Measurements from ENCODE around the gene KLHL22.
A peak's percentile ranks its signal among the peaks of the same experiment; 100 is the strongest.

Gene KLHL22

DNA sequence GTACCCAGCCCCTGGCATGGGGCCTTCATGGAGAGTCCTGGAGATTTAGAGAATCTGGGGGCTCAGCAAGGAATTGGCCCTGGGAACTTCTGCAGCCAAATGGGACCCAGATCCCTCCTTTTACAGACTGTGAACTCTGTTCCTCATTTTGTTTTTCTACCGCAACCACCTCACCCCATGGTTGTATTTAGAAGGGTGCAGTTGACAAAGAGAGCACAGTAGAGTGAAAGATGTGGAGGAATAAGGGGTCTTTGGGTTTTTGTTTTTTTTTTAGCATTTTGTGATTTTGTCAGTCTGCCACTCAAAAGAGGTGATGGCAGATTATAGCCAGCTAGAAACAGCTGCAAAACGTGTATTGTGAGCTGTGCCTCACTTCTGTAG, 99.7 kb downstream of the KLHL22 start:
- H3K4me3 ChIP-seq (ENCODE audit: low read length, poor library complexity, severe bottlenecking): peak overlapping the region; percentile 97
- TF ChIP-seq EZH2phosphoT487 (IDR thresholded peaks at IDR 0.05; ENCODE audit: borderline replicate concordance): no peak
- TF ChIP-seq, protein P1, sequence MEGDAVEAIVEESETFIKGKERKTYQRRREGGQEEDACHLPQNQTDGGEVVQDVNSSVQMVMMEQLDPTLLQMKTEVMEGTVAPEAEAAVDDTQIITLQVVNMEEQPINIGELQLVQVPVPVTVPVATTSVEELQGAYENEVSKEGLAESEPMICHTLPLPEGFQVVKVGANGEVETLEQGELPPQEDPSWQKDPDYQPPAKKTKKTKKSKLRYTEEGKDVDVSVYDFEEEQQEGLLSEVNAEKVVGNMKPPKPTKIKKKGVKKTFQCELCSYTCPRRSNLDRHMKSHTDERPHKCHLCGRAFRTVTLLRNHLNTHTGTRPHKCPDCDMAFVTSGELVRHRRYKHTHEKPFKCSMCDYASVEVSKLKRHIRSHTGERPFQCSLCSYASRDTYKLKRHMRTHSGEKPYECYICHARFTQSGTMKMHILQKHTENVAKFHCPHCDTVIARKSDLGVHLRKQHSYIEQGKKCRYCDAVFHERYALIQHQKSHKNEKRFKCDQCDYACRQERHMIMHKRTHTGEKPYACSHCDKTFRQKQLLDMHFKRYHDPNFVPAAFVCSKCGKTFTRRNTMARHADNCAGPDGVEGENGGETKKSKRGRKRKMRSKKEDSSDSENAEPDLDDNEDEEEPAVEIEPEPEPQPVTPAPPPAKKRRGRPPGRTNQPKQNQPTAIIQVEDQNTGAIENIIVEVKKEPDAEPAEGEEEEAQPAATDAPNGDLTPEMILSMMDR (conservative IDR thresholded peaks at IDR 0.05; ENCODE audit: low read length): no peak
- peak overlapping the region; percentile 90 for H3K9ac ChIP-seq (ENCODE audit: low read depth, low read length, poor library complexity, severe bottlenecking)
- H2AFZ ChIP-seq (ENCODE audit: low read length): no peak overlapping the region
- no peaks in the 10 kb centered on the region for H3K36me3 ChIP-seq (ENCODE audit: insufficient read depth, low read length)
- H3F3A ChIP-seq (ENCODE audit: low read depth): 0 out of 2 replicates have a peak, but pooled peaks cover 4% of the 10 kb centered on the region
- H3K9me3 ChIP-seq (ENCODE audit: insufficient read depth, low read depth, low read length): no peaks in the 10 kb centered on the region
- peaks cover 34% of the 10 kb centered on the region for H3K4me1 ChIP-seq (ENCODE audit: insufficient read depth, low read length, poor library complexity, severe bottlenecking)
- H3K79me2 ChIP-seq (ENCODE audit: insufficient read depth, low read length): peaks cover 65% of the 10 kb centered on the region
- H4K20me1 ChIP-seq (ENCODE audit: insufficient read depth, low read length, poor library complexity, severe bottlenecking): peaks cover 7% of the 10 kb centered on the region
- H3K4me2 ChIP-seq (ENCODE audit: low read depth, low read length, poor library complexity, severe bottlenecking): peak overlapping the region; percentile 80
- H3K9me2 ChIP-seq (replicated peaks; ENCODE audit: low read depth, low read length): no peaks in the 10 kb centered on the region
- H3K27me3 ChIP-seq (ENCODE audit: insufficient read depth, low read length, poor library complexity, severe bottlenecking): no peaks in the 10 kb centered on the region

DNA sequence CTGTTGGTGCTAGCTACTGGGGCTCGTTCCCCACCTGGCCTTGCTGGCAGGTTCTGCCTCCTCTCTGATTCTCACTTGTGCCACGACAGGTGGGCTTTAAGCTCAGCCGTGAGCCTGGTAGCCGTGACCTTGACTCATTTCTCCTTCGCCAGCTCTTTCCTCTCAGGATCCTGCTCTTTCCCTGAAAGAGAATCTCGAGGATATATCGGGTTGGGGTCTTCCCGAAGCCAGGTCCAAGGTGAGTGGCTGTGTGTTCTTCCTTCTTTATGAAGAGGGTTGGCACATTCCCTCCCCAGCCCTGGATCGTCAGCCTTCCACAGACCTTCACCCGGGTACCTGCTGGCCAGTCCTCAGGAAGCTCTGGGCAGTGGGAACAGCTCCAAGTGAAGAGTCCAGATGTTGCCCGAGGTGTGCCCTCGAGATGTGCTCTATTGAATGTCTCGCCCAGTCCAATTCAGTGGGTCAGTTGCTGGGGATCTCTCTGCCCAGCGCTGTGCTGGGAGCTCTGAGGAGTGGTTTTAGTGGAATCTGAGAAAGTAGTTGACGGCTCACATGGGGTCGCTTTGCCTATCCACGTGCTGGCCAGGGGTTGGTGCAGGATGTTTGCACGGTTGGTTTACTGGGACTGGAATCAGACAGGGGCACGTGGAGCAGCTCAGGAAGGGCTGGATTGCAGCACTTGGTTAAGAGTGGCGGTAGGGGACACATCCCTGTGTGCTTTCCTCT, 100.3 kb downstream of the KLHL22 start:
- H3K4me2 ChIP-seq (ENCODE audit: low read depth, low read length, poor library complexity, severe bottlenecking): peak overlapping the region; percentile 80
- peaks cover 61% of the 10 kb centered on the region for H3K79me2 ChIP-seq (ENCODE audit: insufficient read depth, low read length)
- H3K27me3 ChIP-seq (ENCODE audit: insufficient read depth, low read length, poor library complexity, severe bottlenecking): no peaks in the 10 kb centered on the region
- H3K4me1 ChIP-seq (ENCODE audit: insufficient read depth, low read length, poor library complexity, severe bottlenecking): peaks cover 34% of the 10 kb centered on the region
- peaks cover 7% of the 10 kb centered on the region for H4K20me1 ChIP-seq (ENCODE audit: insufficient read depth, low read length, poor library complexity, severe bottlenecking)
- H2AFZ ChIP-seq (ENCODE audit: low read length): no peak overlapping the region
- peak overlapping the region; percentile 97 for H3K4me3 ChIP-seq (ENCODE audit: low read length, poor library complexity, severe bottlenecking)
- no peaks in the 10 kb centered on the region for H3K9me3 ChIP-seq (ENCODE audit: insufficient read depth, low read depth, low read length)
- H3K9me2 ChIP-seq (replicated peaks; ENCODE audit: low read depth, low read length): no peaks in the 10 kb centered on the region
- peak overlapping the region; percentile 90 for H3K9ac ChIP-seq (ENCODE audit: low read depth, low read length, poor library complexity, severe bottlenecking)
- no peak for TF ChIP-seq EZH2phosphoT487 (IDR thresholded peaks at IDR 0.05; ENCODE audit: borderline replicate concordance)
- TF ChIP-seq, protein P1 (conservative IDR thresholded peaks at IDR 0.05; ENCODE audit: low read length): no peak
- H3F3A ChIP-seq (ENCODE audit: low read depth): 0 out of 2 replicates have a peak, but pooled peaks cover 4% of the 10 kb centered on the region
- H3K36me3 ChIP-seq (ENCODE audit: insufficient read depth, low read length): no peaks in the 10 kb centered on the region

DNA sequence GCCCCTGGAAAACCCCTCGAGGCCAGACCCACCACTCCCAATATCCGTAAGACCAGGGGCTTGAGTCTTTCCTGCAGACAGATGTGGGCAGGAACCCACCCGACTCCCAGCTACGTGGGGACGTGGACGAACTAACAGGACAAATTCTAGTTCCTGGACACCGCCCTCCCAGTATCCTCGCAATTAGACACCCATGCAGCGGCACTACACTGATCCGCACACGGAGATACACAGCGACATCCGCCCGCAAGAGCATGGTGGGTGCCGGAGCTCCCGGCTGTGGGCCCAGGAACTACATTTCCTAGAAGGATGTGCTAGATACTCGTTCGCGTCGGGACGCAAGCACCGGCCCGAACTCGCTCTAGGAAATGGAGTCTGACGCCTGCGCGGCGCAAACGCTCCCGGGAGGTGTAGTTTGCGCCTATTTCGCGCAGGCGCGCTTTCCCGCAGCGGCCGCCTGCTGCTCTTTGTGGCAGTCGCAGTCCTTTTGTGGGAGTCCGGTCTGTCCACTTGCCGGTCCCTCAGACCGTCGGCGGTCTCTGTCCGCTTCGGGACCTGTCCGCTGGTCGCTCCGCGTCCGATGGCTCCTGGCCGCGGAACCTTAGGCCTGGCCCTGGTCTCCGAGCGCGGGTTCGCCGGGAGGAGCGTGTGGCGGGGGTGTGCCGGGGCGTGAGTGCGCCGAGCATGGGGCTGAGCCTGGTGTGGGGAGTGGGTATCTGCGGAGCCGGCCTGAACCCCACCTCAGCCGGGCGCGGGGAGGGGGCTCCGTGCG, 101.7 kb downstream of the KLHL22 start, which contains the start of gene ZNF74:
Gene ZNF74 (plus strand): TSS at position 447 of the 772 bp plus-strand sequence. CDS start 478 bp downstream, outside the sequence.
- Histone ChIP-seq H2AFZ (ENCODE audit: low read length) (peak within 1 kb of the TSS; percentile 93), H4K20me1 (ENCODE audit: insufficient read depth, low read length, poor library complexity, severe bottlenecking) (peaks cover 7% of the 10 kb centered on the region), H3K9me3 (ENCODE audit: insufficient read depth, low read depth, low read length) (no peaks in the 10 kb centered on the region), H3K9ac (ENCODE audit: low read depth, low read length, poor library complexity, severe bottlenecking) (peak within 1 kb of the TSS; percentile 90), H3K4me3 (ENCODE audit: low read length, poor library complexity, severe bottlenecking) (peak within 1 kb of the TSS; percentile 97), H3K9me2 (replicated peaks; ENCODE audit: low read depth, low read length) (no peaks in the 10 kb centered on the region), H3K4me2 (ENCODE audit: low read depth, low read length, poor library complexity, severe bottlenecking) (peak within 1 kb of the TSS; percentile 80), H3K79me2 (ENCODE audit: insufficient read depth, low read length) (peaks cover 46% of the 10 kb centered on the region), H3F3A (ENCODE audit: low read depth) (0 out of 2 replicates have a peak, but pooled peaks cover 4% of the 10 kb centered on the region), H3K27me3 (ENCODE audit: insufficient read depth, low read length, poor library complexity, severe bottlenecking) (no peaks in the 10 kb centered on the region), H3K4me1 (ENCODE audit: insufficient read depth, low read length, poor library complexity, severe bottlenecking) (peaks cover 33% of the 10 kb centered on the region), H3K36me3 (ENCODE audit: insufficient read depth, low read length) (no peaks in the 10 kb centered on the region)
- TF ChIP-seq EZH2phosphoT487 (IDR thresholded peaks at IDR 0.05; ENCODE audit: borderline replicate concordance): no peak
- TF ChIP-seq, protein P1 (conservative IDR thresholded peaks at IDR 0.05; ENCODE audit: low read length): no peak

Data from Loucy (cell line).